Measurements from ENCODE around the gene ZNF266. TPM values are rescaled to one million over a fixed set of nuclear protein-coding genes. Genes with fewer than 3 reads are reported as not detected.

ZNF266 gene
- 7.1 and 9.7 TPM in 2 replicates for total RNA-seq

GRCh38 chr19:9435279-9436268, at the start of gene ZNF266:
TSS of gene ZNF266 (minus strand) at chr19:9435573. CDS start at chr19:9420089, 15,484 bp downstream.

GRCh38 chr19:9362905-9363304, 72.5 kb downstream of the ZNF266 start, which contains the start of gene ZNF177:
TSS of gene ZNF177 (plus strand) at chr19:9363013. CDS start at chr19:9378312, 15,299 bp downstream.

Other genes with a start within 250 kb of the ZNF266 start
- gene OR7D4, start 216.0 kb downstream of the ZNF266 start, total RNA-seq: not detected in 2 replicates
- gene OR7E24, start 184.6 kb downstream of the ZNF266 start, total RNA-seq: not detected in 2 replicates
- gene ZNF699, start 125.7 kb downstream of the ZNF266 start, total RNA-seq: 5.8 and 6.2 TPM in 2 replicates
- 10.7 and 11.9 TPM in 2 replicates for gene ZNF559, start 111.4 kb downstream of the ZNF266 start, total RNA-seq
- 0.97 and 1.7 TPM in 2 replicates for gene ZNF177, start 72.6 kb downstream of the ZNF266 start, total RNA-seq
- gene ZNF560, start 63.0 kb upstream of the ZNF266 start, total RNA-seq: not detected in 2 replicates
- gene ZNF426, start 103.1 kb upstream of the ZNF266 start, total RNA-seq: 20.1 and 21.4 TPM in 2 replicates
- 35.4 and 45.9 TPM in 2 replicates for gene ZNF121, start 148.9 kb upstream of the ZNF266 start, total RNA-seq
- 37.4 and 39.4 TPM in 2 replicates for gene ZNF561, start 185.7 kb upstream of the ZNF266 start, total RNA-seq
- gene ZNF562, start 239.5 kb upstream of the ZNF266 start, total RNA-seq: 19.8 and 35.0 TPM in 2 replicates